HepG2 (cell line): ENCODE measurements around the gene PSENEN. TPM values are rescaled to one million over a fixed set of nuclear protein-coding genes. Genes with fewer than 3 reads are reported as not detected.
A peak's percentile ranks its signal among the peaks of the same experiment; 100 is the strongest.

Source experiments
- ATAC-seq: fragments of 200-7000 bp; cut with Tn5 transposase; 3 replicates; pipeline ENCODE4 v1.9.1; 2020; ENCODE audit warnings: mild to moderate bottlenecking, moderate library complexity
- BruUV-seq: library from RNA; stranded (reverse); fragments of 400-500 nt; replicated peaks from 2 replicates; lab custom pipeline; 2021; lab: Mats Ljungman, UMichigan
- CTCF ChIA-PET: fragments of 300-600 bp; formaldehyde crosslinking; extraction: SDS; loops from one replicate; lab custom pipeline; 2021; ENCODE audit warnings: low total read pairs, inconsistent platforms, low intra/inter-chr PET ratio; lab: Yijun Ruan, JAX
- POLR2A ChIA-PET: fragments of 350-600 bp; sonication (Branson Sonifier 250); formaldehyde crosslinking; loops from one replicate; lab custom pipeline; 2020; ENCODE audit warnings: antibody characterized with exemption, inconsistent platforms; lab: Yijun Ruan, JAX
- DNase-seq: peaks from one replicate; pipeline ENCODE4 v3.0.0-alpha.2; 2015; ENCODE audit warnings: low spot score
- FAIRE-seq: peaks from 3 replicates; lab custom pipeline; 2011; peaks lifted over from hg19 to GRCh38; lab: Jason Lieb, UNC
- H2AFZ ChIP-seq: one replicate; pipeline ENCODE4 v1.6.1; 2011; ENCODE audit warnings: low read length, inconsistent platforms
- H3K27ac ChIP-seq: fragments of 300-600 bp; 3 replicates; pipeline ENCODE4 v1.8.0; 2011; ENCODE audit warnings: mixed run types, mild to moderate bottlenecking, mixed read lengths, low read length, inconsistent platforms; ENCODE audit not compliant: insufficient read depth; ENCODE audit errors: extremely low read length
- H3K27me3 ChIP-seq, 2 experiments: fragments of 200-600 bp in 1 of 2; 2 replicates in 1 of 2; 3 replicates in 1 of 2; pipeline versions ENCODE4 v1.6.0 to v1.8.0; 2011; ENCODE audit warnings: low read length in 2 of 2, mild to moderate bottlenecking in 2 of 2, moderate library complexity in 2 of 2, inconsistent platforms in 1 of 2; ENCODE audit not compliant: insufficient read depth in 2 of 2, control insufficient read depth in 1 of 2
- H3K36me3 ChIP-seq, 2 experiments: fragments of 200-600 bp in 1 of 2; replicated peaks in 1 of 2; 2 replicates in 1 of 2; 3 replicates in 1 of 2; pipeline versions ENCODE4 v1.5.1 to v1.8.0; 2011; ENCODE audit warnings: low read length in 2 of 2, inconsistent platforms in 1 of 2; ENCODE audit not compliant: insufficient read depth in 2 of 2, control insufficient read depth in 1 of 2
- H3K4me1 ChIP-seq: 2 replicates; pipeline ENCODE4 v1.5.1; 2012; ENCODE audit warnings: low read length, inconsistent platforms; ENCODE audit not compliant: insufficient read depth
- H3K4me2 ChIP-seq: 2 replicates; pipeline ENCODE4 v1.6.0; 2011; ENCODE audit warnings: low read depth, low read length, inconsistent platforms
- H3K4me3 ChIP-seq, 3 experiments: fragments of 200-600 bp in 1 of 3; sonication (generic), shearing (Covaris generic) in 1 of 3; replicated peaks in 1 of 3; 2 replicates each; pipeline ENCODE4 v1.5.1; 2011 to 2016; ENCODE audit warnings: low read length in 3 of 3, inconsistent platforms in 2 of 3, low read depth in 2 of 3, mild to moderate bottlenecking in 2 of 3, control low read depth in 1 of 3, mixed read lengths in 1 of 3; ENCODE audit not compliant: insufficient read depth in 1 of 3
- H3K79me2 ChIP-seq: one replicate; pipeline ENCODE4 v1.6.1; 2011; ENCODE audit warnings: low read length, inconsistent platforms; ENCODE audit not compliant: insufficient read depth
- H3K9ac ChIP-seq: 2 replicates; pipeline ENCODE4 v1.6.0; 2011; ENCODE audit warnings: mild to moderate bottlenecking, low read depth, low read length, inconsistent platforms; ENCODE audit not compliant: insufficient read depth
- H3K9me3 ChIP-seq: 2 replicates; pipeline ENCODE4 v1.5.1; 2012; ENCODE audit warnings: mild to moderate bottlenecking, low read length
- H4K20me1 ChIP-seq: 2 replicates; pipeline ENCODE4 v1.6.0; 2011; ENCODE audit warnings: inconsistent platforms, mild to moderate bottlenecking, low read length, moderate library complexity; ENCODE audit not compliant: insufficient read depth
- FOXA3 ChIP-seq: IDR thresholded peaks from 2 replicates; pipeline ENCODE4 v1.6.1; 2016; ENCODE audit warnings: missing genetic modification reagents, missing compliant biosample characterization
- FOXJ3 ChIP-seq: sonication (generic); formaldehyde crosslinking; IDR thresholded peaks from 2 replicates; pipeline ENCODE4 v1.4.0; 2020; ENCODE audit warnings: missing genetic modification reagents, mild to moderate bottlenecking, borderline replicate concordance
- FOXO1 ChIP-seq: sonication (generic); formaldehyde crosslinking; IDR thresholded peaks from 2 replicates; pipeline ENCODE4 v1.4.0; 2020; ENCODE audit warnings: missing genetic modification reagents
- NR2F1 ChIP-seq, 2 experiments: fragments of 450-650 bp in 1 of 2; formaldehyde crosslinking in 1 of 2; IDR thresholded peaks; 2 replicates each; pipeline versions ENCODE4 v1.5.0 to v1.6.1; 2016 to 2020; ENCODE audit warnings: mild to moderate bottlenecking in 1 of 2, missing compliant biosample characterization in 1 of 2, missing genetic modification reagents in 1 of 2, moderate library complexity in 1 of 2
- TOE1 ChIP-seq: sonication (generic); formaldehyde crosslinking; IDR thresholded peaks from 2 replicates; pipeline ENCODE4 v1.4.0; 2020; ENCODE audit warnings: mild to moderate bottlenecking, missing genetic modification reagents
- ZNF12 ChIP-seq: sonication (generic); formaldehyde crosslinking; IDR thresholded peaks from 2 replicates; pipeline ENCODE4 v1.5.0; 2020; ENCODE audit warnings: missing genetic modification reagents
- ZNF788 ChIP-seq: sonication (generic); formaldehyde crosslinking; IDR thresholded peaks from 2 replicates; pipeline ENCODE4 v1.5.0; 2020; ENCODE audit warnings: mild to moderate bottlenecking, missing genetic modification reagents, borderline replicate concordance
- ZNF83 ChIP-seq: sonication (generic); formaldehyde crosslinking; IDR thresholded peaks from 2 replicates; pipeline ENCODE4 v1.4.0; 2020; ENCODE audit warnings: missing genetic modification reagents, mild to moderate bottlenecking, borderline replicate concordance
- ZSCAN22 ChIP-seq: sonication (generic); formaldehyde crosslinking; IDR thresholded peaks from 2 replicates; pipeline ENCODE4 v1.4.0; 2020; ENCODE audit warnings: mild to moderate bottlenecking, missing genetic modification reagents
- WGBS: methylation state at CpG from one replicate; pipeline ENCODE4 v1.1.6; 2017; ENCODE audit warnings: low lambda C conversion rate; 5-methylcytosine and 5-hydroxymethylcytosine counted together
- in situ Hi-C: cut with HindIII; loops from 2 replicates; pipeline ENCODE4 v1.10.0; 2017; ENCODE audit warnings: low pct_unique_long_range_greater_than_20kb; ENCODE audit not compliant: extremely low pct_ligation_motif_present
- intact Hi-C: fragments of 100-400 bp; cut with micrococcal nuclease; formaldehyde crosslinking; loops from one replicate; pipeline ENCODE4 v1.10.0; 2022; ENCODE audit not compliant: unreplicated experiment
- polyA plus RNA-seq, 8 experiments: library from polyadenylated mRNA; depleted of rRNA in 3 of 8; stranded (reverse) in 7 of 8; unstranded in 1 of 8; fragments of >200 nt; fragmentation: Illumina TruSeq in 4 of 8; extraction: Trizol in 4 of 8; gene quantifications; 2 replicates each; pipeline versions ENCODE4 v1.2.1 to v1.2.3, GENCODE V29; 2011 to 2016; ENCODE audit warnings: low read depth in 4 of 8, missing spikeins in 1 of 8, mixed read lengths in 1 of 8; ENCODE audit not compliant: insufficient read depth in 1 of 8
- total RNA-seq, 5 experiments: library from RNA; depleted of rRNA; stranded (reverse); fragments of >200 nt; fragmentation: Illumina TruSeq; extraction: Trizol; gene quantifications; 2 replicates each; pipeline ENCODE4 v1.2.3, GENCODE V29; 2016; ENCODE audit warnings: low read depth in 1 of 5
- TF ChIP-seq, protein P1 (sequence below): sonication (generic); formaldehyde crosslinking; IDR thresholded peaks from 2 replicates; pipeline ENCODE4 v1.4.0; 2020; ENCODE audit warnings: missing genetic modification reagents
- TF ChIP-seq, protein P2 (sequence below): sonication (generic); formaldehyde crosslinking; IDR thresholded peaks from 2 replicates; pipeline ENCODE4 v1.5.1; 2020; ENCODE audit warnings: missing genetic modification reagents, mild to moderate bottlenecking, borderline replicate concordance

The PSENEN gene
- total and polyA plus RNA-seq, 2 of the 13 experiments (the other 11 are each of a cell fraction or from before 2014, with no cell fraction given): 16.9 to 34.2 TPM

DNA sequence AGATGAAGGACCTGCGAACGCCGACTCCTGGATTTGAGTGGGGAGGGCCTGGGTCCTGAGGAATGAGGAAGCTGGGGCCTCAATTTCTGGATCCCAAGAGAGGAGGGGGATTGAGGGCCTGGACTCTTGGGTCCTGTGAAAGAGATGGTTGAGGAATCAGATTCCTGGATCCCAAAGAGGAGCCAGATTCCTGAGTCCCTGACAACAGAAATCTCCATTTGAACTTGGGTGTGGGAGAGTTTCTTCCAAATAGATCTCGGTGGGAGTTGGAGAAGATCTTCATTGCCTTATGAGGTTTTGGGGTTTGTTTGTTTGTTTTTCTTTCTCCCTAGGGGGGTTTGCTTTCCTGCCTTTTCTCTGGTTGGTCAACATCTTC lies 624 bp downstream of the PSENEN start (continued):
- TF ChIP-seq ZNF83 (CRISPR knock-in tag) (no peak), NR2F1 (CRISPR knock-in tag; IDR thresholded peaks at IDR 0.05) (no peak), ZSCAN22 (CRISPR knock-in tag) (no peak), FOXA3 (CRISPR knock-in tag) (no peak), ZNF788 (CRISPR knock-in tag) (no peak)
- TF ChIP-seq, protein P1, sequence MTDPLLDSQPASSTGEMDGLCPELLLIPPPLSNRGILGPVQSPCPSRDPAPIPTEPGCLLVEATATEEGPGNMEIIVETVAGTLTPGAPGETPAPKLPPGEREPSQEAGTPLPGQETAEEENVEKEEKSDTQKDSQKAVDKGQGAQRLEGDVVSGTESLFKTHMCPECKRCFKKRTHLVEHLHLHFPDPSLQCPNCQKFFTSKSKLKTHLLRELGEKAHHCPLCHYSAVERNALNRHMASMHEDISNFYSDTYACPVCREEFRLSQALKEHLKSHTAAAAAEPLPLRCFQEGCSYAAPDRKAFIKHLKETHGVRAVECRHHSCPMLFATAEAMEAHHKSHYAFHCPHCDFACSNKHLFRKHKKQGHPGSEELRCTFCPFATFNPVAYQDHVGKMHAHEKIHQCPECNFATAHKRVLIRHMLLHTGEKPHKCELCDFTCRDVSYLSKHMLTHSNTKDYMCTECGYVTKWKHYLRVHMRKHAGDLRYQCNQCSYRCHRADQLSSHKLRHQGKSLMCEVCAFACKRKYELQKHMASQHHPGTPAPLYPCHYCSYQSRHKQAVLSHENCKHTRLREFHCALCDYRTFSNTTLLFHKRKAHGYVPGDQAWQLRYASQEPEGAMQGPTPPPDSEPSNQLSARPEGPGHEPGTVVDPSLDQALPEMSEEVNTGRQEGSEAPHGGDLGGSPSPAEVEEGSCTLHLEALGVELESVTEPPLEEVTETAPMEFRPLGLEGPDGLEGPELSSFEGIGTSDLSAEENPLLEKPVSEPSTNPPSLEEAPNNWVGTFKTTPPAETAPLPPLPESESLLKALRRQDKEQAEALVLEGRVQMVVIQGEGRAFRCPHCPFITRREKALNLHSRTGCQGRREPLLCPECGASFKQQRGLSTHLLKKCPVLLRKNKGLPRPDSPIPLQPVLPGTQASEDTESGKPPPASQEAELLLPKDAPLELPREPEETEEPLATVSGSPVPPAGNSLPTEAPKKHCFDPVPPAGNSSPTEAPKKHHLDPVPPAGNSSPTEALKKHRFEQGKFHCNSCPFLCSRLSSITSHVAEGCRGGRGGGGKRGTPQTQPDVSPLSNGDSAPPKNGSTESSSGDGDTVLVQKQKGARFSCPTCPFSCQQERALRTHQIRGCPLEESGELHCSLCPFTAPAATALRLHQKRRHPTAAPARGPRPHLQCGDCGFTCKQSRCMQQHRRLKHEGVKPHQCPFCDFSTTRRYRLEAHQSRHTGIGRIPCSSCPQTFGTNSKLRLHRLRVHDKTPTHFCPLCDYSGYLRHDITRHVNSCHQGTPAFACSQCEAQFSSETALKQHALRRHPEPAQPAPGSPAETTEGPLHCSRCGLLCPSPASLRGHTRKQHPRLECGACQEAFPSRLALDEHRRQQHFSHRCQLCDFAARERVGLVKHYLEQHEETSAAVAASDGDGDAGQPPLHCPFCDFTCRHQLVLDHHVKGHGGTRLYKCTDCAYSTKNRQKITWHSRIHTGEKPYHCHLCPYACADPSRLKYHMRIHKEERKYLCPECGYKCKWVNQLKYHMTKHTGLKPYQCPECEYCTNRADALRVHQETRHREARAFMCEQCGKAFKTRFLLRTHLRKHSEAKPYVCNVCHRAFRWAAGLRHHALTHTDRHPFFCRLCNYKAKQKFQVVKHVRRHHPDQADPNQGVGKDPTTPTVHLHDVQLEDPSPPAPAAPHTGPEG: no peak

DNA sequence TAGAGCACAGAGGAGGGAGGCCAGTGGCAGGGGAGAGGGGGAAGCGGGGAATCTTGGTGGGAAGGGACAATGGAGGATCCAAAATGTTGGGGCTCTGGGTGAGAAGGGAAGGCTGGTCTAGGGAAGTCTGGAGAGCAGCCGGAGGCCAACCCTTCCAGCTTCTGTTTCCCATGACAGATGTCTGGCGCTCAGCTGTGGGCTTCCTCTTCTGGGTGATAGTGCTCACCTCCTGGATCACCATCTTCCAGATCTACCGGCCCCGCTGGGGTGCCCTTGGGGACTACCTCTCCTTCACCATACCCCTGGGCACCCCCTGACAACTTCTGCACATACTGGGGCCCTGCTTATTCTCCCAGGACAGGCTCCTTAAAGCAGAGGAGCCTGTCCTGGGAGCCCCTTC lies 1.1 kb downstream of the PSENEN start:
- in situ Hi-C loops: no loop called here
- intact Hi-C loops: loop anchor here (10.0 kb wide), 1 partner anchor 52 kb away; no protein-coding TSS in a partner anchor
- ATAC-seq (no peak), FAIRE-seq (no peak), DNase-seq (no peak)
- no peak overlapping the region for H2AFZ ChIP-seq
- 88% methylated on average over 5 of the region's 5 CpGs for WGBS
- H3K4me2 ChIP-seq: peak overlapping the region; percentile 86
- H3K4me1 ChIP-seq: peaks cover 50% of the 10 kb centered on the region
- no peak for TF ChIP-seq ZNF12 (CRISPR knock-in tag)
- TF ChIP-seq FOXO1 (CRISPR knock-in tag): no peak
- TF ChIP-seq, protein P2, sequence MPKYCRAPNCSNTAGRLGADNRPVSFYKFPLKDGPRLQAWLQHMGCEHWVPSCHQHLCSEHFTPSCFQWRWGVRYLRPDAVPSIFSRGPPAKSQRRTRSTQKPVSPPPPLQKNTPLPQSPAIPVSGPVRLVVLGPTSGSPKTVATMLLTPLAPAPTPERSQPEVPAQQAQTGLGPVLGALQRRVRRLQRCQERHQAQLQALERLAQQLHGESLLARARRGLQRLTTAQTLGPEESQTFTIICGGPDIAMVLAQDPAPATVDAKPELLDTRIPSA (CRISPR knock-in tag): no peak
- TF ChIP-seq FOXJ3 (CRISPR knock-in tag): no peak
- TF ChIP-seq TOE1 (CRISPR knock-in tag): no peak
- no peaks in the 10 kb centered on the region for H3K36me3 ChIP-seq
- H3K79me2 ChIP-seq: peaks cover 20% of the 10 kb centered on the region
- peak overlapping the region; percentile 82 to 99 (median 96) for H3K4me3 ChIP-seq
- H4K20me1 ChIP-seq: no peaks in the 10 kb centered on the region
- CTCF ChIA-PET: no interaction called here
- H3K9ac ChIP-seq: peak overlapping the region; percentile 84; the same call in 1 of the 2 replicates
- no peaks in the 10 kb centered on the region; a peak in 1 of 5 replicates for H3K27me3 ChIP-seq
- BruUV-seq: no TSS peak
- H3K27ac ChIP-seq: peak overlapping the region; percentile 94
- no peaks in the 10 kb centered on the region for H3K9me3 ChIP-seq
- POLR2A ChIA-PET: no interaction called here
